IgD-negative memory B cell (primary cell): Measurements from ENCODE around the gene WWOX. TPM values are rescaled to one million over a fixed set of nuclear protein-coding genes. Genes with fewer than 3 reads are reported as not detected.
A peak's percentile ranks its signal among the peaks of the same experiment; 100 is the strongest.

Experiments used
- H3K27ac Mint-ChIP-seq, 3 donors: one replicate each; pipeline ENCODE4 v1.8.0; 2020 to 2022; ENCODE audit warnings: mild to moderate bottlenecking in 3 of 3, mixed read lengths in 3 of 3, moderate library complexity in 1 of 3
- H3K27me3 Mint-ChIP-seq: one replicate; pipeline ENCODE4 v1.8.0; 2021; ENCODE audit warnings: mixed read lengths
- H3K36me3 Mint-ChIP-seq: one replicate; pipeline ENCODE4 v1.8.0; 2020; ENCODE audit warnings: mild to moderate bottlenecking, mixed read lengths
- H3K4me1 Mint-ChIP-seq, 3 donors: one replicate each; pipeline ENCODE4 v1.8.0; 2020 to 2022; ENCODE audit warnings: mixed read lengths in 3 of 3, mild to moderate bottlenecking in 1 of 3
- H3K4me3 Mint-ChIP-seq, 4 donors: one replicate each; pipeline ENCODE4 v1.8.0; 2020 to 2022; ENCODE audit warnings: mild to moderate bottlenecking in 4 of 4, mixed read lengths in 4 of 4, moderate library complexity in 3 of 4
- H3K9me3 Mint-ChIP-seq, 3 donors: one replicate each; pipeline ENCODE4 v1.8.0; 2020 to 2021; ENCODE audit warnings: mixed read lengths in 3 of 3, mild to moderate bottlenecking in 1 of 3
- polyA plus RNA-seq: library from polyadenylated mRNA; unstranded; fragments of 300-500 nt; fragmentation: Illumina TruSeq; gene quantifications from one replicate; pipeline ENCODE4 v1.2.3, GENCODE V29; 2021

Gene WWOX
- polyA plus RNA-seq, 1 donor from 2014 or later: 12.2 TPM

DNA sequence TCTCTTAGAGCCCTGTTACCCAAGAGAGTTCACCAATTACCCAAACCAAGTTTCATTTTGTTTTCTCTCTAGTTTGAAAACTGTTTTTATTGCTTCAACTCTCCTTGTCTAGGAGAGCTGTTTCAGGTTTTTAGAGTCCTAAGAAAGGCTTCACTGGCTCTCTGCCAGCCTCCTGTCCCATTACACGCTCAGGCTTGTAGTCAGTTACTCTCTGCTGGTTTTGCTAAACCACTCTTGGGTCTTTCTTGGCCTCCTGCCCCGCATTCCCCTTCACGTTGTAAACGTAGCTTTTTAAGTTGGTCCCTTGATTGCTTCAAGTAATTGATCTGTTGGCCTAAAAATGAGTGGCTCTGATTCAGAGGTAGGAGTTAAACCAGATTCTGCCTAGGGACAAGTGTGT, 972.0 kb downstream of the WWOX start:
- Mint-ChIP-seq H3K4me1 (peaks cover 0 to 6% (median 0%) of the 10 kb centered on the region in 3 donors), H3K36me3 (peaks cover 3% of the 10 kb centered on the region), H3K27me3 (peaks cover 22% of the 10 kb centered on the region), H3K27ac (peak overlapping the region in 1 of 3 donors; percentile 41), H3K9me3 (peaks cover 0 to 1% (median 0%) of the 10 kb centered on the region in 3 donors), H3K4me3 (no peak overlapping the region)

DNA sequence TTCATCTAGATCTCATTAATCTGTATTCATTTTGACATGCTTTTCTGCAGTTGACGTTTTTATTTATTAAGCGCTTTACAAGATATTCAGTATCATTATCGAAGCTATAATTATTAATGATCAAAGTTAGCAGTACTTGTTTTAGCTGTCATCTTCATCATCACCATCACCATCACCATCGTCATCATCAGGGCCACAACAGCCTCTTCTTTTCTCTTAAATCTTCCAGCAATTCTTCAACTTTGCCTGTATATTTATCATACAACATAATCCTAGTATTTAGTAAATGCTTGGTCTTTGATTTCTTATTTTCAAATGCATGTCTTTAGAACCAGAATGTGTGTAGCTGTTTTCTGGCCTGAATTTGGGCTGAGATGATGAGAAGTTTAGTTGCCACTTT, 973.1 kb downstream of the WWOX start:
- Mint-ChIP-seq H3K4me1 (peaks cover 0 to 6% (median 0%) of the 10 kb centered on the region in 3 donors), H3K36me3 (peaks cover 3% of the 10 kb centered on the region), H3K9me3 (no peaks in the 10 kb centered on the region), H3K4me3 (no peak overlapping the region), H3K27me3 (peaks cover 30% of the 10 kb centered on the region), H3K27ac (no peak overlapping the region)

DNA sequence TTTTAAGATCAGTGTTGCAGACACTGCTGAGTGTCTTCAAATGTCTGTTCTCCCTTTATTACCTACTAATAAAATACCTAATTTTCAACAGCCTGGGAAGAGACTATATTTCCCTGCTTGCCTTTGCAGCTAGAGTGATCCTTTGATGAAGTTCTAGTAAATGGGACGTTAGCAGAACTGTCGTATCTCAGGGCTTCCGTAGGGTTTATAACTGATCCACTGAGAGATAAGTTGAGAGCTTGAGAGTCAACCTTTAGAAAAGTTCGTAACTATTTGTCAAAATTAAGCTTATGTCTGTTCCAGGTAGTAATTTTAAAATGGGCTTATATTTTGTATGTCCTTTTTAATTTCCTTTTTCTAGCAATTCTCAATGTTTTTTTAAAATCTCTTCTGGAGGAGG, 974.1 kb downstream of the WWOX start:
- Mint-ChIP-seq H3K27ac (no peak overlapping the region), H3K4me1 (peaks cover 0 to 6% (median 0%) of the 10 kb centered on the region in 3 donors), H3K36me3 (peaks cover 3% of the 10 kb centered on the region), H3K4me3 (no peak overlapping the region), H3K27me3 (peaks cover 30% of the 10 kb centered on the region), H3K9me3 (no peaks in the 10 kb centered on the region)

GRCh38 chr16:79074541-79074940, 975.1 kb downstream of the WWOX start:
- Mint-ChIP-seq H3K9me3 (no peaks in the 10 kb centered on the region), H3K36me3 (peaks cover 5% of the 10 kb centered on the region), H3K27me3 (peaks cover 30% of the 10 kb centered on the region), H3K4me3 (no peak overlapping the region), H3K27ac (no peak overlapping the region), H3K4me1 (peaks cover 0 to 6% (median 0%) of the 10 kb centered on the region in 3 donors)

GRCh38 chr16:79074951-79075350, 975.5 kb downstream of the WWOX start:
- H3K27ac Mint-ChIP-seq: no peak overlapping the region
- H3K36me3 Mint-ChIP-seq: peaks cover 5% of the 10 kb centered on the region
- H3K9me3 Mint-ChIP-seq: no peaks in the 10 kb centered on the region
- H3K4me1 Mint-ChIP-seq: peaks cover 0 to 6% (median 0%) of the 10 kb centered on the region in 3 donors
- H3K27me3 Mint-ChIP-seq: peaks cover 30% of the 10 kb centered on the region
- no peak overlapping the region for H3K4me3 Mint-ChIP-seq

- Mint-ChIP-seq H3K4me1 (peaks cover 0 to 6% (median 0%) of the 10 kb centered on the region in 3 donors), H3K36me3 (peaks cover 5% of the 10 kb centered on the region), H3K9me3 (no peaks in the 10 kb centered on the region), H3K27ac (no peak overlapping the region), H3K4me3 (no peak overlapping the region), H3K27me3 (peaks cover 30% of the 10 kb centered on the region)
Measured at GRCh38 chr16:79076047-79076767, 976.8 kb downstream of the WWOX start.

- H3K4me1 Mint-ChIP-seq: peaks cover 0 to 6% (median 2%) of the 10 kb centered on the region in 3 donors
- H3K4me3 Mint-ChIP-seq: no peak overlapping the region
- H3K27me3 Mint-ChIP-seq: peaks cover 29% of the 10 kb centered on the region
- H3K9me3 Mint-ChIP-seq: no peaks in the 10 kb centered on the region
- no peak overlapping the region for H3K27ac Mint-ChIP-seq
- peaks cover 5% of the 10 kb centered on the region for H3K36me3 Mint-ChIP-seq
Measured at GRCh38 chr16:79077346-79077745, 977.9 kb downstream of the WWOX start.

DNA sequence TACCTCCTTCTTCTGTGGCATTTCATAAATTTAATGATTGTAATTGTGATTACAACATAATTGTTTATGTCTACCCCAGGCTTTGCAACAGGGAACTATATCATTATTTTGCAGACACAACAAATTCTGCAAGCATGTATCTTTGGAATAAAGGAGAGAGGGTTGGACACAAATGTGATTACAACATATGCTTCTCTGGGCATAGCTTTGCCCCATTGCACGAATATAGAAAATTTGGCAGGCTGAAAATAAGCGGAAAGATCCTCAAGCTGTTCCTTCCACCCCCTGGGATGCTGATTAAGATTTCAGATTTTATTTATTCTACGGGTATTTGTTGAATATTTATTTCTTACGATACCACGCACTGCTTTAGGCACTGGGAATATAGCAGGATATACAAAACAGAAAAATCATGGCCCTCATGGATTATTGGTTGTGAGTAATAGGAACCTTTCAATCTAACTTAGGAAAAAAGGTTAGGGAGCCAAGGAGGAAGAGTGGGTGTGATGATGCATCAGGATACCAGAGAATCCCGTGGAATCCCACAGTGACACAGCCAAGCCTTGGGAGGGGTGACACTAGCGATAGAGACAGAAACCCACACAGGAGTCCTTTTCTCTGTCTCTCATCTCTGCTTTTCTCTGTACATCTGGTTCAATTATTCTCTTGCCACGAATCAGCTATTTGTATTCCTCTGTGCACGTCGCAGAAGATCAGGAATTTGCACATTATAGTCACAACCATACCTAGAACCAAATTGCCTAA, 980.4 kb downstream of the WWOX start:
- Mint-ChIP-seq H3K4me1 (peaks cover 0 to 5% (median 2%) of the 10 kb centered on the region in 3 donors), H3K36me3 (peaks cover 2% of the 10 kb centered on the region), H3K27me3 (peaks cover 28% of the 10 kb centered on the region), H3K4me3 (no peak overlapping the region), H3K27ac (no peak overlapping the region), H3K9me3 (no peaks in the 10 kb centered on the region)

DNA sequence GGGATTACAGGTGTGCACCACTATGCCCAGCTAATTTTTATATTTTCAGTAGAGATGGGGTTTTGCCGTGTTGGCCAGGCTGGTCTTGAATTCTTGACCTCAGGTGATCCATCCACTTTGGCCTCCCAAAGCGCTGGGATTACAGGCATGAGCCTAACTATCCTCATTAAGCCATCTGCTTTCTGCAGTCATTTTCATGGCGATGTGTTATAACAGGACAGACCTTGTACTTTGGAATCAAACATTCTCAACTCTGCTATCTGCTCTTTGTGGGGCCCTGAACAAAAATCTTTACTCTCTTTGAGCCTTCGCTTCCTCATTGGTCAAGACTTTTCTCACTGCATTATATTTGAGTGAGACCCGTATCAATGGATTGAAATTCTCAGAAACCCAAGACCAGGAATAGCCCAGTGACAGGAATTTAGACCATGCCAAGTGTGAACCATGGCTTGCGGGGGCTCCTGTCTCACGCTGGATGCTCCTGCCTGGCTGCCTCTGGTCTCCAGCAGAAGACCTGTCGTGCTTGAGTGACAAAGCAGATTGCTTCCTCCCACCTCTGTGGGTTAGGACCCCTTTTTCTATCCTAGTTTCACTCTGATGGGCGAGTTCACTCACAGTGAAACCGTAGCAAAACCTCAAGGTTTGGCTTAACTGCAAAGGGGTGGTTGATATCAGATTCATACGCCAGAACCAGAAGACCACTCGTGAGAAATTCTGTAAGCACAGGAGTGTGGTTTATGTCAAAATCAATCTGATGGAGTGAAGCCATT, 982.0 kb downstream of the WWOX start:
- peaks cover 19% of the 10 kb centered on the region for H3K27me3 Mint-ChIP-seq
- peaks cover 0 to 5% (median 2%) of the 10 kb centered on the region in 3 donors for H3K4me1 Mint-ChIP-seq
- peaks cover 2% of the 10 kb centered on the region for H3K36me3 Mint-ChIP-seq
- H3K27ac Mint-ChIP-seq: no peak overlapping the region
- no peaks in the 10 kb centered on the region for H3K9me3 Mint-ChIP-seq
- no peak overlapping the region for H3K4me3 Mint-ChIP-seq

DNA sequence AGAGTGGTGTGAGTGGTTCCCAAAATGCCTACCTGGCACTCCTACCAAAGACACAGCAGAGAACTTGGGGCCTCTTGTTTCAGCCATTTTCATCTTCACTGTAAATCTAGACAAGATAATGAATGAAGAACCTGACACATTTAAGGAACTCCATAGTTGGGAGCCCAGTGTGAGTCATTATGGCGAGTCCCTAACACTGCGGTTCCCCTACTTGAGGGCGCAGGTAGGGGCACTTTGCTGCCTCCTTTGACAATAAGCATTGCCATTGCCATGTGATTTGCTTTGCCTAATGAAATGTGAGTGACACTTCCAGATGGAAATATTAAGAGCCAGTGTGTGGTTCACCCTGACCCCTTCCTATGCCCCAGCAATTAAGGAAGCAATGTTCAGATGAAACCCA, 983.5 kb downstream of the WWOX start:
- no peak overlapping the region for H3K4me3 Mint-ChIP-seq
- no peaks in the 10 kb centered on the region for H3K9me3 Mint-ChIP-seq
- no peak overlapping the region for H3K27ac Mint-ChIP-seq
- H3K4me1 Mint-ChIP-seq: peaks cover 0 to 5% (median 2%) of the 10 kb centered on the region in 3 donors
- H3K27me3 Mint-ChIP-seq: peaks cover 17% of the 10 kb centered on the region
- H3K36me3 Mint-ChIP-seq: peaks cover 2% of the 10 kb centered on the region

DNA sequence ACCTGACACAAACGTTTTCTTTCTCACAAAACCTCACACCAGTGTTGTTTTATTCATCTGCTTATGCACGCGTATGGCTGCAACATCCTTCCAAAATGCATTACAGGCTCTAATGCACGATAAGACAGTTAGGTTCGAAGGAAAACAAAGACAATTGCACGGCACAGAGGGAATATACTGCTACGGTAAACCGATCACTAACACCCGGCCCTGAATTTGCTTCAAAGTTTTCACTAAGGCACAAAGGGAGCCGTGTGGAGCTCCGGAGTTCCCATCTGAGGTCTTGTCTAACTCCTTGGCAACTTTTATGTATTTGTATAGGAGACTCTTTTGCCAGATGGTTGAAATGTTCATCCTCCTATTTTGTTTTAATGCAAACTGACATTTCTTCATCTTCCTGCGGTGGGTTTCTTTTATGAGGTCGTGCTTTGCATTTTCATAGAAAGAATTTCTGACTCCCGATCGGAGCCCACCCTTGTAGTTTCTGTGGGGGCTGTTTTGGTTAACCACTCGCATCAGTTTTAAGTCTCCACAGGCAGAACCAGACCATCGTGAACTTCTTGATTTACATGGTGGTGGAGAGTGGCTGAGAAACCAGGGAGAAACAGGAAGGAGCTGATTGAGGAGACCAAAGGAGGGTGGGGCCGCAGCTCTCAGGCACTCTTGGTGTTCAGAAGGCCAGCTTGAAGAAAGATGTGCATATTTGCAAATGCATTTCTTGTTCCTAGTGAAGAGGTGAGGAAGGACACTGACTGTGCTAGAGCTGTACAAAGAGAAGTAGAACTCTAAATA, 984.2 kb downstream of the WWOX start:
- Mint-ChIP-seq H3K4me3 (peak overlapping the region in 1 of 4 donors; percentile 48), H3K4me1 (peaks cover under 1 to 6% (median 2%) of the 10 kb centered on the region in 3 donors), H3K27ac (no peak overlapping the region), H3K36me3 (peaks cover 2% of the 10 kb centered on the region), H3K27me3 (peaks cover 15% of the 10 kb centered on the region), H3K9me3 (no peaks in the 10 kb centered on the region)

DNA sequence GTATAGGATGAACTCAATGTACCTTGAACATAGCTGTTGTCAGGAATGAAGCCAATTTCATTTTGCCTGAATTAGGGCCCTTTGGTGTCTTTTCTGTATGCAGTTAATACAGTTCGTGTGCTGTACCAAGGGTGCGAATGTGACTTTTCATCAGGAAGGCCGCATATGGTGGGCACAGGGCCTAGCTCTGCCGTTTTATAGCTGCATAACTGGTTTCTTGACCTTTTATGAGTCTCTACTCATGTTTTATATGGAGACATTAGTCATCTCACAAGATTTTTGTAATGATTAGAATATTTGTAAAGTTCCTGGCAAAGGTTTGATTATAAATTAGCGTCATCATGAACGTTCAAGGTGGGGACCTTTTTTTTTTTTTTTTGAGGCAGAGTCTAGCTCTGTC, 989.5 kb downstream of the WWOX start:
- peak overlapping the region in 1 of 3 donors; percentile 42 for H3K27ac Mint-ChIP-seq
- H3K4me1 Mint-ChIP-seq: peaks cover 27 to 40% (median 32%) of the 10 kb centered on the region in 3 donors
- H3K4me3 Mint-ChIP-seq: peak overlapping the region in 2 of 4 donors; percentile 18 to 30
- no peaks in the 10 kb centered on the region for H3K36me3 Mint-ChIP-seq
- no peaks in the 10 kb centered on the region for H3K9me3 Mint-ChIP-seq
- peaks cover 14% of the 10 kb centered on the region for H3K27me3 Mint-ChIP-seq

DNA sequence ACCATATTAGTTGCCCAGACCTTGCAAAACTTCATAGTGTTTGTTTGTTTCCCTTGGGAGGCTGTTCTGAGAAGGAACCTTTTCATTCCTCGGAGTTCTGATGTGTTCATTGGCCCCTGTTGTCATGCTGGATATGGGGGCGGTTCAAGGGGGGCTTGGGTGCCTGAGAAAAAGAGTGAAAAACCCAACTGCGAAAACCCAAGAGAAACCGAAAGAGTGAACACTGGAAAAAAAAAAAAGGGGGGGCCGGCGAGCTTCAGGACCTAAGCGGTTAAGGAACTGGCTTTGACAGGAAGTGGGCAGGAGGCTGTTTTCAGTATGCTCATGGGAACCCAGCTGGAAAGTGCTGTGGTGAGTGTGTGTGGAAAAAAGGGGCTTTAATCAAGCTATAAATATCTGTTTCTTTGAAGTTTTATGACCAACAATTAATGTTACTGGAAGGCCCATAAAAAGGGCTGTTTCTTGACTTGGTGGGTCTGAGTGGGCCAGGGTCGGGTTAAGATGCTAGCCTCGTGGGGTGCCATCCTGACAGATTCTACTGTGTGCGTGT, 990.4 kb downstream of the WWOX start:
- Mint-ChIP-seq H3K4me3 (peak overlapping the region; percentile 59 to 88 (median 76)), H3K27me3 (peaks cover 13% of the 10 kb centered on the region), H3K27ac (no peak overlapping the region)

DNA sequence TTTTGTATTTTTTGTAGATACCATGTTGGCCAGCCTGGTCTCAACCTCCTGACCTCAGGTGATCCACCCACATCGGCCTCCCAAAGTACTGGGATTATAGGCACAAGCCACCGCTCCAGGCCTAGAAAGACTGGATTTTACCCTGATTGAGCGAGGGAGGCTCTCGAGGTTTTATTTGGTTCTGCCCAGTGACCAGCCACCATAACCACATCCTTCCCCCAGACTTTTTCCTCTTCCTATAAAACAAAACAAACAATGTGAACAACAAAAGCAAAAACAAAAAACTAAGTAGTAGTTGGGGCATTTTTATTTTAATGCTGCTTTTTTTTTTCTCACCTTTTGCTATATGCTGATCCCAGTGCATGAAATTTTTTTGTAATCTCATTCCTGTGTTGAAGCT, 991.5 kb downstream of the WWOX start:
- H3K27ac Mint-ChIP-seq: peak overlapping the region in 2 of 3 donors; percentile 12 to 68
- H3K4me1 Mint-ChIP-seq: peaks cover 30 to 45% (median 35%) of the 10 kb centered on the region in 3 donors
- H3K4me3 Mint-ChIP-seq: peak overlapping the region in 3 of 4 donors; percentile 32 to 90 (median 73)

More for the DNA sequence above, 990.4 kb downstream of the WWOX start:
- no peaks in the 10 kb centered on the region for H3K9me3 Mint-ChIP-seq
- H3K4me1 Mint-ChIP-seq: peaks cover 29 to 45% (median 35%) of the 10 kb centered on the region in 3 donors
- H3K36me3 Mint-ChIP-seq: no peaks in the 10 kb centered on the region

More for the DNA sequence above, 991.5 kb downstream of the WWOX start:
- Mint-ChIP-seq H3K9me3 (no peaks in the 10 kb centered on the region), H3K36me3 (peaks cover 2% of the 10 kb centered on the region), H3K27me3 (peaks cover 17% of the 10 kb centered on the region)
